Activated CD8-positive, alpha-beta T cell treated with anti-CD3 and anti-CD28 coated beads for 36 hours (primary cell): Measurements from ENCODE around the gene KLHL33. TPM values are rescaled to one million over a fixed set of nuclear protein-coding genes. Genes with fewer than 3 reads are reported as not detected.

ENCODE experiments used
- ATAC-seq: fragments of 200-7000 bp; cut with Tn5 transposase; one replicate; pipeline ENCODE4 v1.10.0; 2021; ENCODE audit warnings: mild to moderate bottlenecking, moderate library complexity
- CTCF ChIA-PET: fragments of 350-600 bp; sonication (Branson Sonifier 250); formaldehyde crosslinking; loops from one replicate; lab custom pipeline; 2021; ENCODE audit warnings: antibody characterized with exemption; lab: Charles Lee
- POLR2A ChIA-PET: fragments of 350-600 bp; sonication (Branson Sonifier 250); formaldehyde crosslinking; loops from one replicate; lab custom pipeline; 2021; ENCODE audit warnings: antibody characterized with exemption; lab: Charles Lee
- DNase-seq: peaks from one replicate; pipeline ENCODE4 v3.0.0-alpha.2; 2020
- H3K27ac Mint-ChIP-seq: one replicate; pipeline ENCODE4 v1.8.0; 2021; ENCODE audit warnings: mild to moderate bottlenecking, mixed read lengths
- H3K27me3 Mint-ChIP-seq: one replicate; pipeline ENCODE4 v1.8.0; 2021; ENCODE audit warnings: mixed read lengths
- H3K36me3 Mint-ChIP-seq: one replicate; pipeline ENCODE4 v1.8.0; 2021; ENCODE audit warnings: low read depth, mixed read lengths
- H3K4me1 Mint-ChIP-seq: one replicate; pipeline ENCODE4 v1.8.0; 2021; ENCODE audit warnings: low read depth, mixed read lengths
- H3K4me3 Mint-ChIP-seq: one replicate; pipeline ENCODE4 v1.8.0; 2021; ENCODE audit warnings: mild to moderate bottlenecking, moderate library complexity, mixed read lengths
- H3K9me3 Mint-ChIP-seq: one replicate; pipeline ENCODE4 v1.8.0; 2021; ENCODE audit warnings: mixed read lengths
- CTCF ChIP-seq: fragments of 200-600 bp; IDR thresholded peaks from one replicate; pipeline ENCODE4 v1.8.0; 2022; ENCODE audit warnings: antibody characterized with exemption, mild to moderate bottlenecking
- intact Hi-C: fragments of 100-400 bp; cut with micrococcal nuclease; formaldehyde crosslinking; loops from one replicate; pipeline ENCODE4 v1.10.0; 2022
- total RNA-seq, 2 experiments: library from RNA; stranded (reverse); gene quantifications; one replicate each; pipeline ENCODE4 v1.2.3, GENCODE V29; 2021

KLHL33 gene
- total RNA-seq, 2 experiments from 2014 or later, result 0.54 to 0.59 TPM

- ATAC-seq, result peak; percentile 7
- POLR2A ChIA-PET, result interaction anchor here (1.0 to 3.0 kb wide), 6 partner anchors 15 to 181 kb away, joined by 3 to 23 read pairs (median 12); partner anchors contain the start of genes APEX1, OSGEP, PARP2 and PNP
These were observed 7.2 kb downstream of the KLHL33 start for GRCh38 chr14:20428802-20429201.

GRCh38 chr14:20428010-20428365 lies 8.0 kb downstream of the KLHL33 start:
- POLR2A ChIA-PET, result interaction anchor here (1.0 to 3.0 kb wide), 7 partner anchors 14 to 182 kb away, joined by 3 to 23 read pairs (median 7); partner anchors contain the start of genes APEX1, OSGEP, PARP2 and TEP1
- peak; percentile 36 for ATAC-seq

More at GRCh38 chr14:20428802-20429201, 7.2 kb downstream of the KLHL33 start:
- Mint-ChIP-seq H3K36me3 (no peaks in the 10 kb centered on the region), H3K4me1 (peaks cover 40% of the 10 kb centered on the region), H3K9me3 (no peaks in the 10 kb centered on the region), H3K27me3 (no peaks in the 10 kb centered on the region), H3K27ac (peak overlapping the region; percentile 91), H3K4me3 (peak overlapping the region; percentile 63)
- CTCF ChIA-PET, result interaction anchor here (1.0 to 3.5 kb wide), 4 partner anchors 11 to 182 kb away, joined by 4 to 19 read pairs (median 4); no protein-coding TSS in a partner anchor
- intact Hi-C loops, result no loop called here
- no peak for DNase-seq
- TF ChIP-seq CTCF, result no peak

DNA sequence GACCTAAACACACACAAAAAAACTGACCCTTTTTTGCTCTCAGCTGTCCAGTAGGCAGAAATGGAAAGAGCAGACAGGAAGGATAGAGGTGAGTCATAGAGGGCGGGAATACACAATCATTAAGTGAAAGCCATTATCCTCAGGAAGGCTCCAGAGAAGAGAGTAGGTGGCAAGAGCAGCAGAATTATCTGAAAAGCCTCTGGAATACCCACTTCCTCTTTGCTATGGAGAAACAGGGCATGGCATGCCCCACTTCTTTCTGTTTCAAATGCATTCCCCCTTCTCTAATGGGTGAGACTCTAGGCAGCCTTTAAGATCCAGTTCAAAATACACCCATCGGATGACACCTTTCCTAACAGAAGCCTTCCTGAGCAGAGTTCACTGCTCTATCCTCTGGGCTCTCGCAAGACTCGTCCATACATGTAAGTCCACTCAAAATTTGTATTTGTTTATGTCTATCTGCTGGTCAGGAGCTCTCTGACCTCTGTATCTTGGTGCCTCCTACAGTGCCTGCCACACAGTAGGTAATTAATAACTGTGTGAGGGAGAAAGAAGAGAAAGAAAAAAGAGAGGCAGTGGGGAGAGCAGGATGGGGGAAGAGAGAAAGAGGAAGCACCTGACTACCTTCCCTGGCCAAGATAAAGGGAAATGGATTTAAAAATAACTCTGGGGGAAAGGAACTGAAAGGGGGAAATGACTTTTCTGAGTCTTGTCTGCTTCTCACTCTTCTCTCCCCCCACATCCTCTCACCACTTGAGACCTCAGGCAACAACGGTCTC lies 8.5 kb downstream of the KLHL33 start:
- H3K4me1 Mint-ChIP-seq, result peaks cover 42% of the 10 kb centered on the region
- no peaks in the 10 kb centered on the region for H3K9me3 Mint-ChIP-seq
- POLR2A ChIA-PET, result interaction anchor here (1.1 to 3.0 kb wide), 6 partner anchors 13 to 84 kb away, joined by 3 to 23 read pairs (median 10); partner anchors contain the start of genes APEX1, OSGEP, PARP2 and TEP1
- peak overlapping the region; percentile 91 for H3K27ac Mint-ChIP-seq
- H3K4me3 Mint-ChIP-seq, result peak overlapping the region; percentile 63
- intact Hi-C loops, result no loop called here
- no peaks in the 10 kb centered on the region for H3K27me3 Mint-ChIP-seq
- no peaks in the 10 kb centered on the region for H3K36me3 Mint-ChIP-seq
- peak; percentile 72 for ATAC-seq
- peak; percentile 26 for DNase-seq
- TF ChIP-seq CTCF, result no peak
- CTCF ChIA-PET, result interaction anchor here (0.6 kb wide), 1 partner anchor 12 kb away, joined by 3 read pairs; no protein-coding TSS in a partner anchor

More at GRCh38 chr14:20428010-20428365, 8.0 kb downstream of the KLHL33 start:
- no peaks in the 10 kb centered on the region for H3K36me3 Mint-ChIP-seq
- intact Hi-C loops, result no loop called here
- H3K27ac Mint-ChIP-seq, result peak overlapping the region; percentile 91
- DNase-seq, result no peak
- no peaks in the 10 kb centered on the region for H3K9me3 Mint-ChIP-seq
- no peaks in the 10 kb centered on the region for H3K27me3 Mint-ChIP-seq
- no peak for TF ChIP-seq CTCF
- CTCF ChIA-PET, result interaction anchor here (0.6 to 1.0 kb wide), 2 partner anchors 12 to 101 kb away, joined by 3 to 4 read pairs; no protein-coding TSS in a partner anchor
- peak overlapping the region; percentile 63 for H3K4me3 Mint-ChIP-seq
- H3K4me1 Mint-ChIP-seq, result peaks cover 42% of the 10 kb centered on the region

DNA sequence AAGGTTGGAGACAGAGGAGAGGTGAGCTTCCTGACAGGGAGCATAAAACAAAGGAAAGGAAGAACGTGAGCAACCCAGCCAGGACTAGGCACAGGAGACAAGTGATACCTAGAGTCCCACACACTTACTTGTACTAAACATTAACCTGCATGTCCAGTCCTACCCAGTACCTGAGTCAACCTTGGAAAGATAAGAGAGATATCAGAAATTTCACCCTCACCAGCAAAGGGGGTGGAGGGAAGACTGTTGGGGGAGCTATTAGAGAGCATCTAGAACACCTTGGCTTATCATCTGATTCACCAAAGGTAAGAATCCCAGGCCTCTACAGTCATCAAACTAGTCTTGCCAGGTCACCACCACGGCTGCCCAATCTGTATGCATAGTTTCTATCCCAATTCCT lies 11.1 kb downstream of the KLHL33 start:
- DNase-seq (no peak), ATAC-seq (no peak)
- H3K4me3 Mint-ChIP-seq, result no peak overlapping the region
- no peaks in the 10 kb centered on the region for H3K36me3 Mint-ChIP-seq
- ChIA-PET POLR2A (interaction anchor here (1.9 to 2.9 kb wide), 2 partner anchors 10 to 30 kb away, joined by 6 to 14 read pairs; partner anchors contain the start of genes APEX1 and OSGEP), CTCF (interaction anchor here (0.7 to 4.9 kb wide), 3 partner anchors 8 to 98 kb away, joined by 3 to 42 read pairs (median 3); partner anchors contain the start of gene TEP1)
- TF ChIP-seq CTCF, result no peak
- H3K4me1 Mint-ChIP-seq, result peaks cover 39% of the 10 kb centered on the region
- intact Hi-C loops, result no loop called here
- no peaks in the 10 kb centered on the region for H3K9me3 Mint-ChIP-seq
- H3K27me3 Mint-ChIP-seq, result no peaks in the 10 kb centered on the region
- H3K27ac Mint-ChIP-seq, result no peak overlapping the region
